PC-3 (cell line): ENCODE measurements around the gene CCDC92. TPM values are rescaled to one million over a fixed set of nuclear protein-coding genes. Genes with fewer than 3 reads are reported as not detected.

Experiments
- ATAC-seq: fragments of 200-7000 bp; cut with Tn5 transposase; 2 replicates; pipeline ENCODE4 v1.9.1; 2020; ENCODE audit warnings: mild to moderate bottlenecking, moderate library complexity
- BruUV-seq: library from RNA; stranded (reverse); fragments of 400-500 nt; replicated peaks from 2 replicates; lab custom pipeline; 2021; lab: Mats Ljungman, UMichigan
- CTCF ChIA-PET: fragments of 300-600 bp; sonication (Branson Sonifier 250); formaldehyde crosslinking; loops from one replicate; lab custom pipeline; 2022; ENCODE audit warnings: antibody characterized with exemption; lab: Charles Lee
- POLR2A ChIA-PET: fragments of 300-600 bp; sonication (Branson Sonifier 250); formaldehyde crosslinking; loops from one replicate; lab custom pipeline; 2022; ENCODE audit warnings: antibody characterized with exemption; ENCODE audit not compliant: unreplicated experiment; lab: Charles Lee
- DNase-seq: peaks from one replicate; pipeline ENCODE4 v3.0.0-alpha.2; 2015
- H2AFZ ChIP-seq: fragments of 300-600 bp; sonication (generic); 2 replicates; pipeline ENCODE4 v1.6.0; 2016; ENCODE audit warnings: antibody characterized with exemption, low read length
- H3F3A ChIP-seq: fragments of 300-600 bp; sonication (generic); one replicate; pipeline ENCODE4 v1.6.0; 2017; ENCODE audit warnings: antibody characterized with exemption, low read length, control low read depth, mild to moderate bottlenecking; ENCODE audit not compliant: unreplicated experiment
- H3K27ac ChIP-seq: fragments of 300-600 bp; sonication (generic); 2 replicates; pipeline ENCODE4 v1.5.1; 2016; ENCODE audit warnings: mild to moderate bottlenecking, low read length
- H3K27me3 ChIP-seq: fragments of 300-600 bp; sonication (generic); 2 replicates; pipeline ENCODE4 v1.6.1; 2016; ENCODE audit warnings: low read length, mixed read lengths
- H3K36me3 ChIP-seq: fragments of 300-600 bp; sonication (generic); 2 replicates; pipeline ENCODE4 v1.6.1; 2016; ENCODE audit warnings: low read depth, mixed run types, low read length, mixed read lengths
- H3K4me1 ChIP-seq: fragments of 300-600 bp; sonication (generic); 2 replicates; pipeline ENCODE4 v1.5.1; 2016; ENCODE audit warnings: low read length; ENCODE audit not compliant: insufficient read depth
- H3K4me2 ChIP-seq: fragments of 300-600 bp; sonication (generic); 2 replicates; pipeline ENCODE4 v1.6.0; 2016; ENCODE audit warnings: low read length
- H3K4me3 ChIP-seq: fragments of 300-600 bp; sonication (generic); 2 replicates; pipeline ENCODE4 v1.5.1; 2016; ENCODE audit warnings: mild to moderate bottlenecking, low read length, mixed read lengths
- H3K79me2 ChIP-seq: fragments of 300-600 bp; sonication (generic); 2 replicates; pipeline ENCODE4 v1.6.1; 2017; ENCODE audit warnings: low read length, mixed read lengths
- H3K9ac ChIP-seq: fragments of 300-600 bp; sonication (generic); 2 replicates; pipeline ENCODE4 v1.6.0; 2016; ENCODE audit warnings: mild to moderate bottlenecking, low read length
- H3K9me2 ChIP-seq: fragments of 300-600 bp; sonication (generic); replicated peaks from 2 replicates; pipeline ENCODE4 v1.6.1; 2016; ENCODE audit warnings: mixed run types, low read length, mixed read lengths
- H3K9me3 ChIP-seq: fragments of 300-600 bp; sonication (generic); 2 replicates; pipeline ENCODE4 v1.6.1; 2016; ENCODE audit warnings: low read length, mixed read lengths
- H4K20me1 ChIP-seq: fragments of 300-600 bp; sonication (generic); 2 replicates; pipeline ENCODE4 v1.6.1; 2016; ENCODE audit warnings: low read length, mixed read lengths
- EZH2 ChIP-seq: fragments of 300-600 bp; sonication (generic); IDR thresholded peaks from one replicate; pipeline ENCODE4 v1.6.1; 2017; ENCODE audit warnings: antibody characterized with exemption, mild to moderate bottlenecking, low read length; ENCODE audit not compliant: unreplicated experiment
- EZH2phosphoT487 ChIP-seq: fragments of 300-600 bp; sonication (generic); IDR thresholded peaks from 2 replicates; pipeline ENCODE4 v1.6.1; 2018; ENCODE audit warnings: mild to moderate bottlenecking, antibody characterized with exemption, low read length, borderline replicate concordance
- intact Hi-C: fragments of 100-400 bp; cut with micrococcal nuclease; formaldehyde crosslinking; loops from 2 replicates; pipeline ENCODE4 v1.9.0; 2023
- total RNA-seq: library from RNA; depleted of rRNA; stranded (reverse); fragments of >200 nt; gene quantifications from 2 replicates; pipeline ENCODE4 v1.2.3, GENCODE V29; 2014
- TF ChIP-seq, protein P1 (sequence below): fragments of 300-600 bp; sonication (generic); conservative IDR thresholded peaks from 2 replicates; pipeline ENCODE4 v1.5.1; 2017; ENCODE audit warnings: antibody characterized with exemption, low read depth, mild to moderate bottlenecking, low read length

CCDC92 gene
- total RNA-seq, 1 experiment from 2014 or later: 9.6 TPM

DNA sequence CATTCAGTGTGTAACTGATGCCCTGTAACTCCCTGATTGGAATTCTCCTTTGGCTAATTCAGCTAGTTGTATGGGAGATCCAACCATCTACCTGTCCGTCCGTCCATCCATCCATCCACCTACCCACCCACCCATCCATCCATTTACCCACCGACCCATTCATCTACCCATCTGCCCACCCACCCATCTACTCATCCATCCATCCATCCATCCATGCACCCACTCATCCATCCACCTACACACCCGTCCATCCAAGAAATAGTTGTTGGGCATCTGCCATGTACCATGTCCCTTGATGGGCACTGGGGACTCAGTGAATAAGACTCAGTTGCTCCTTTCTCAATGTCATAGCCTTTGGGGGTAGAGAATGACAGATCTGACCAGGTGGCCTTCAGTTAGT lies 48.1 kb downstream of the CCDC92 start:
- DNase-seq (no peak), ATAC-seq (no peak)
- no peak overlapping the region for H2AFZ ChIP-seq
- no peaks in the 10 kb centered on the region for H3F3A ChIP-seq
- H3K4me1 ChIP-seq: no peaks in the 10 kb centered on the region
- no peaks in the 10 kb centered on the region for H3K9me2 ChIP-seq
- no peak overlapping the region for H3K4me3 ChIP-seq
- no peaks in the 10 kb centered on the region for H3K36me3 ChIP-seq
- H3K79me2 ChIP-seq: no peaks in the 10 kb centered on the region
- no peak for TF ChIP-seq EZH2
- H4K20me1 ChIP-seq: no peaks in the 10 kb centered on the region
- H3K9ac ChIP-seq: no peak overlapping the region
- peaks cover 5% of the 10 kb centered on the region; the same call in 1 of the 2 replicates for H3K27me3 ChIP-seq
- ChIA-PET CTCF (no interaction called here), POLR2A (no interaction called here)
- no TSS peak for BruUV-seq
- intact Hi-C loops: no loop called here
- H3K27ac ChIP-seq: no peak overlapping the region
- no peak overlapping the region for H3K4me2 ChIP-seq
- H3K9me3 ChIP-seq: no peaks in the 10 kb centered on the region

DNA sequence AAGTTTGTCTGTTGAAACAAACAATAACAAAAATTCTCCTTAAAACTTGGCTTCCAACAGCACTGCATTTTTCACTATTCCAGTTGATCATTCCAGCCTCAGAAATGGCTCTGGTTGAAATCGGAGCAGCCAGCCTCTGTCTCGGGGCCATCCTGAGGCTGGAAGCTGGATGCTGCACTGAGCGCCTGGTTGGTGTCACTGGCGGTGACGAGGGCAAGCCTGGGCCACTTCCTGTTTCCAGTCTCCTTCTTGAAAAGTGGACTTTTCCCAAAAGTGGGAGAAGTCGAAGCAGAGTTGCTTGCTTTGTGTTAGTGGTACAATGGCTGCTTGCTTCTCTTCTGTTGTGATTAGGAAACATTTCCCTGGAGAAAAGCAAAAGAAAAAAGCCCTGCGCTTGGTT lies 48.7 kb downstream of the CCDC92 start:
- ChIA-PET POLR2A (no interaction called here), CTCF (no interaction called here)
- no peaks in the 10 kb centered on the region for H3F3A ChIP-seq
- no peak for DNase-seq
- TF ChIP-seq, protein P1, sequence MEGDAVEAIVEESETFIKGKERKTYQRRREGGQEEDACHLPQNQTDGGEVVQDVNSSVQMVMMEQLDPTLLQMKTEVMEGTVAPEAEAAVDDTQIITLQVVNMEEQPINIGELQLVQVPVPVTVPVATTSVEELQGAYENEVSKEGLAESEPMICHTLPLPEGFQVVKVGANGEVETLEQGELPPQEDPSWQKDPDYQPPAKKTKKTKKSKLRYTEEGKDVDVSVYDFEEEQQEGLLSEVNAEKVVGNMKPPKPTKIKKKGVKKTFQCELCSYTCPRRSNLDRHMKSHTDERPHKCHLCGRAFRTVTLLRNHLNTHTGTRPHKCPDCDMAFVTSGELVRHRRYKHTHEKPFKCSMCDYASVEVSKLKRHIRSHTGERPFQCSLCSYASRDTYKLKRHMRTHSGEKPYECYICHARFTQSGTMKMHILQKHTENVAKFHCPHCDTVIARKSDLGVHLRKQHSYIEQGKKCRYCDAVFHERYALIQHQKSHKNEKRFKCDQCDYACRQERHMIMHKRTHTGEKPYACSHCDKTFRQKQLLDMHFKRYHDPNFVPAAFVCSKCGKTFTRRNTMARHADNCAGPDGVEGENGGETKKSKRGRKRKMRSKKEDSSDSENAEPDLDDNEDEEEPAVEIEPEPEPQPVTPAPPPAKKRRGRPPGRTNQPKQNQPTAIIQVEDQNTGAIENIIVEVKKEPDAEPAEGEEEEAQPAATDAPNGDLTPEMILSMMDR: no peak
- TF ChIP-seq EZH2phosphoT487: no peak
- TF ChIP-seq EZH2: no peak
- no peak overlapping the region for H3K9ac ChIP-seq
- intact Hi-C loops: no loop called here
- no peak for ATAC-seq
- no peak overlapping the region for H3K4me2 ChIP-seq
- no peaks in the 10 kb centered on the region for H4K20me1 ChIP-seq
- no peak overlapping the region for H2AFZ ChIP-seq
- H3K9me2 ChIP-seq: no peaks in the 10 kb centered on the region
- H3K4me3 ChIP-seq: no peak overlapping the region
- peaks cover 5% of the 10 kb centered on the region; the same call in 1 of the 2 replicates for H3K27me3 ChIP-seq
- no peak overlapping the region for H3K27ac ChIP-seq
- no peaks in the 10 kb centered on the region for H3K79me2 ChIP-seq
- H3K4me1 ChIP-seq: no peaks in the 10 kb centered on the region
- no peaks in the 10 kb centered on the region for H3K9me3 ChIP-seq
- no TSS peak for BruUV-seq
- H3K36me3 ChIP-seq: no peaks in the 10 kb centered on the region

DNA sequence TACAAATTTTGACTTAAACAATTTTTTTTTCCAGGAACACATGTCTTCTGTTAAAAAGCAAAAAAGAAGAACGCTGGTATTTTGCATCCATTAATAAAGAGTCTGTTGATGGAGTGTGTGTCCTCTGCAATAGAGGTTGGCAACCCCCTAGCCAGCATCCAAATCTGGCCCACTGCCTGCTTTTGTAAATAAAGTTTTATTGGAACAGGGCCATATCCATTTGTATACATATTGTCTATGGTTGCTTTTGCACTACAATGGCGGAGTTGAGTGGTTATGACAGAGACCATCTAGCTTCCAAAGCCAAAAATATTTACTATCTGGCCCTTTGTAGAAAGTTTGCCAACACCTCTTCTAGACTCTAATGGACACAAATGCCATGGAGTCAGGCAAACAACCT lies 49.6 kb downstream of the CCDC92 start:
- TF ChIP-seq, protein P1: no peak
- TF ChIP-seq EZH2phosphoT487 (no peak), EZH2 (no peak)
- no peaks in the 10 kb centered on the region for H3K4me1 ChIP-seq
- ChIA-PET CTCF (no interaction called here), POLR2A (no interaction called here)
- H3K9ac ChIP-seq: no peak overlapping the region
- H3K79me2 ChIP-seq: no peaks in the 10 kb centered on the region
- no peaks in the 10 kb centered on the region for H3K9me3 ChIP-seq
- no peak for ATAC-seq
- H3K4me2 ChIP-seq: no peak overlapping the region
- H3K27me3 ChIP-seq: peaks cover 5% of the 10 kb centered on the region; the same call in 1 of the 2 replicates
- H3K9me2 ChIP-seq: no peaks in the 10 kb centered on the region
- intact Hi-C loops: no loop called here
- no peaks in the 10 kb centered on the region for H3F3A ChIP-seq
- H4K20me1 ChIP-seq: no peaks in the 10 kb centered on the region
- no peak overlapping the region for H3K27ac ChIP-seq
- H3K4me3 ChIP-seq: no peak overlapping the region
- H3K36me3 ChIP-seq: no peaks in the 10 kb centered on the region
- no peak overlapping the region for H2AFZ ChIP-seq
- DNase-seq: no peak
- BruUV-seq: no TSS peak
